ENCODE results near the gene ZNF197.

DNA sequence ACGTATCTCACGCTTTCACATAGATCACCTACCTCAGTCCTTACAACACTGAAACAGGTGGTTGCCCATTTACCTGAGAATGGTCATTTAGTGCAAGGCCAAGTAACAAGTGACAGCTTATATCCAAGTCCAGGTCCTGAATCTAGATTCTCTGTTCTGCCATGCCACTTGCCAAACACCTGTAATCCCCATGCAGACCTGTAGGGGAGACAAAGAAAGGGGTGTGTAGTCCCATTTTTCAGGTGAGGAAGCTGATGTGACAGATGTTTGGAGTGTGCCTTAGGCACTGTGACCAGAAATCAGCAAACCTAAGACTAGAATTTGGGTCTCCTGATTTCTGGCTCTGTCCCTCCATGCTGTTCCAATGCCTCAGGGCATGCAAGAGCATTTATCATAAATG lies 36.4 kb downstream of the ZNF197 start:
- TF ChIP-seq KDM5A (IDR thresholded peaks at IDR 0.05; ENCODE audit: low read length) (no peak), CEBPB (IDR thresholded peaks at IDR 0.05; ENCODE audit: low read depth, low read length) (no peak), POLR2A (IDR thresholded peaks at IDR 0.05; ENCODE audit: control extremely low read depth in 1 of 2, low read depth in 2 of 2, low read length in 2 of 2) (no peak), KDM1A (IDR thresholded peaks at IDR 0.05; ENCODE audit: borderline replicate concordance, low read length) (no peak), JUND (IDR thresholded peaks at IDR 0.05; ENCODE audit: low read length) (no peak), ZNF274 (IDR thresholded peaks at IDR 0.05; ENCODE audit: borderline replicate concordance, extremely low read depth, low read length) (no peak), RBBP5 (IDR thresholded peaks at IDR 0.05; ENCODE audit: borderline replicate concordance, low read depth, low read length) (no peak), EZH2 (IDR thresholded peaks at IDR 0.05; ENCODE audit: low read depth, low read length, severe bottlenecking) (no peak), SP4 (IDR thresholded peaks at IDR 0.05; ENCODE audit: low read length) (no peak), NRF1 (IDR thresholded peaks at IDR 0.05; ENCODE audit: low read depth, low read length) (no peak), RFX5 (IDR thresholded peaks at IDR 0.05; ENCODE audit: borderline replicate concordance, low read depth, low read length) (no peak)
- TF ChIP-seq, protein P1, sequence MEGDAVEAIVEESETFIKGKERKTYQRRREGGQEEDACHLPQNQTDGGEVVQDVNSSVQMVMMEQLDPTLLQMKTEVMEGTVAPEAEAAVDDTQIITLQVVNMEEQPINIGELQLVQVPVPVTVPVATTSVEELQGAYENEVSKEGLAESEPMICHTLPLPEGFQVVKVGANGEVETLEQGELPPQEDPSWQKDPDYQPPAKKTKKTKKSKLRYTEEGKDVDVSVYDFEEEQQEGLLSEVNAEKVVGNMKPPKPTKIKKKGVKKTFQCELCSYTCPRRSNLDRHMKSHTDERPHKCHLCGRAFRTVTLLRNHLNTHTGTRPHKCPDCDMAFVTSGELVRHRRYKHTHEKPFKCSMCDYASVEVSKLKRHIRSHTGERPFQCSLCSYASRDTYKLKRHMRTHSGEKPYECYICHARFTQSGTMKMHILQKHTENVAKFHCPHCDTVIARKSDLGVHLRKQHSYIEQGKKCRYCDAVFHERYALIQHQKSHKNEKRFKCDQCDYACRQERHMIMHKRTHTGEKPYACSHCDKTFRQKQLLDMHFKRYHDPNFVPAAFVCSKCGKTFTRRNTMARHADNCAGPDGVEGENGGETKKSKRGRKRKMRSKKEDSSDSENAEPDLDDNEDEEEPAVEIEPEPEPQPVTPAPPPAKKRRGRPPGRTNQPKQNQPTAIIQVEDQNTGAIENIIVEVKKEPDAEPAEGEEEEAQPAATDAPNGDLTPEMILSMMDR (IDR thresholded peaks at IDR 0.05; ENCODE audit: control extremely low read depth in 1 of 3, insufficient read depth in 1 of 3, low read depth in 1 of 3, low read length in 3 of 3), result peak; percentile 15 to 53 (median 16); a peak in 2 of 4 replicates
- TF ChIP-seq, protein P2, sequence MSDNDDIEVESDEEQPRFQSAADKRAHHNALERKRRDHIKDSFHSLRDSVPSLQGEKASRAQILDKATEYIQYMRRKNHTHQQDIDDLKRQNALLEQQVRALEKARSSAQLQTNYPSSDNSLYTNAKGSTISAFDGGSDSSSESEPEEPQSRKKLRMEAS (IDR thresholded peaks at IDR 0.05), result no peak
